HG02840 (cell line): ENCODE measurements around the gene MYRIP.
"Not testable (repeated sequence)": the region's sequence is repeated elsewhere in the genome, so short reads cannot be mapped to it uniquely, and the experiment has no call there.

Experiments used
- ATAC-seq: cut with Tn5 transposase; IDR thresholded peaks from one replicate; pipeline ENCODE4 v1.9.1; 2021; ENCODE audit warnings: mild to moderate bottlenecking, moderate library complexity, moderate number of reproducible peaks; ENCODE audit not compliant: unreplicated experiment, low FRiP score

Gene MYRIP

GRCh38 chr3:40109641-40110490 lies 300.5 kb downstream of the MYRIP start:
- ATAC-seq, result no peak

GRCh38 chr3:40116478-40117177 lies 307.2 kb downstream of the MYRIP start:
- no peak for ATAC-seq

GRCh38 chr3:40118091-40118490 lies 308.7 kb downstream of the MYRIP start:
- no peak for ATAC-seq

GRCh38 chr3:40120067-40120692 lies 310.8 kb downstream of the MYRIP start:
- no peak for ATAC-seq

GRCh38 chr3:40120806-40121205 lies 311.4 kb downstream of the MYRIP start:
- no peak for ATAC-seq

- ATAC-seq, result no peak
These were observed 315.5 kb downstream of the MYRIP start for GRCh38 chr3:40124918-40125317.

- ATAC-seq, result no peak
These were observed 318.8 kb downstream of the MYRIP start for GRCh38 chr3:40128166-40128565.

GRCh38 chr3:40129510-40129909 lies 320.1 kb downstream of the MYRIP start:
- no peak for ATAC-seq

- no peak for ATAC-seq
These were observed 320.6 kb downstream of the MYRIP start for GRCh38 chr3:40129981-40130380.

- ATAC-seq, result no peak
These were observed 321.3 kb downstream of the MYRIP start for GRCh38 chr3:40130721-40131120.

- ATAC-seq, result not testable (repeated sequence)
These were observed 324.6 kb downstream of the MYRIP start for GRCh38 chr3:40133886-40134575.

- no peak for ATAC-seq
These were observed 328.3 kb downstream of the MYRIP start for GRCh38 chr3:40137591-40138295.

- no peak for ATAC-seq
These were observed 334.1 kb downstream of the MYRIP start for GRCh38 chr3:40143283-40144090.

GRCh38 chr3:40148827-40149226 lies 339.4 kb downstream of the MYRIP start:
- ATAC-seq, result no peak

- ATAC-seq, result no peak
These were observed 343.2 kb downstream of the MYRIP start for GRCh38 chr3:40152482-40153133.

- no peak for ATAC-seq
These were observed 351.5 kb downstream of the MYRIP start for GRCh38 chr3:40160933-40161332.

GRCh38 chr3:40162616-40163015 lies 353.2 kb downstream of the MYRIP start:
- no peak for ATAC-seq

GRCh38 chr3:40166997-40167396 lies 357.6 kb downstream of the MYRIP start:
- no peak for ATAC-seq

GRCh38 chr3:40167958-40168357 lies 358.5 kb downstream of the MYRIP start:
- ATAC-seq, result no peak
